HG02642 (cell line): Measurements from ENCODE around the gene TAT.

Source experiments
- ATAC-seq: cut with Tn5 transposase; IDR thresholded peaks from one replicate; pipeline ENCODE4 v1.9.1; 2021; ENCODE audit warnings: mild to moderate bottlenecking; ENCODE audit not compliant: unreplicated experiment, poor library complexity

The TAT gene

GRCh38 chr16:71552698-71553503 is 24.0 kb downstream of the TAT start:
- ATAC-seq, result no peak

GRCh38 chr16:71547168-71547567 is 29.7 kb downstream of the TAT start:
- ATAC-seq, result no peak

- ATAC-seq, result peak; percentile 65
These were observed 34.5 kb downstream of the TAT start for GRCh38 chr16:71542377-71542776.

GRCh38 chr16:71537643-71538042 is 39.2 kb downstream of the TAT start:
- peak; percentile 77 for ATAC-seq

DNA sequence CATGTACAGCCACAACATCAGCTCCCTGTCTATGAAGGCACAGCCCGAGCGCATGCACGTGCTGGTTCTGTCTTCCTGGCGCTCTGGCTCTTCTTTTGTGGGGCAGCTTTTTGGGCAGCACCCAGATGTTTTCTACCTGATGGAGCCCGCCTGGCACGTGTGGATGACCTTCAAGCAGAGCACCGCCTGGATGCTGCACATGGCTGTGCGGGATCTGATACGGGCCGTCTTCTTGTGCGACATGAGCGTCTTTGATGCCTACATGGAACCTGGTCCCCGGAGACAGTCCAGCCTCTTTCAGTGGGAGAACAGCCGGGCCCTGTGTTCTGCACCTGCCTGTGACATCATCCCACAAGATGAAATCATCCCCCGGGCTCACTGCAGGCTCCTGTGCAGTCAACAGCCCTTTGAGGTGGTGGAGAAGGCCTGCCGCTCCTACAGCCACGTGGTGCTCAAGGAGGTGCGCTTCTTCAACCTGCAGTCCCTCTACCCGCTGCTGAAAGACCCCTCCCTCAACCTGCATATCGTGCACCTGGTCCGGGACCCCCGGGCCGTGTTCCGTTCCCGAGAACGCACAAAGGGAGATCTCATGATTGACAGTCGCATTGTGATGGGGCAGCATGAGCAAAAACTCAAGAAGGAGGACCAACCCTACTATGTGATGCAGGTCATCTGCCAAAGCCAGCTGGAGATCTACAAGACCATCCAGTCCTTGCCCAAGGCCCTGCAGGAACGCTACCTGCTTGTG is 40.0 kb downstream of the TAT start:
- no peak for ATAC-seq

DNA sequence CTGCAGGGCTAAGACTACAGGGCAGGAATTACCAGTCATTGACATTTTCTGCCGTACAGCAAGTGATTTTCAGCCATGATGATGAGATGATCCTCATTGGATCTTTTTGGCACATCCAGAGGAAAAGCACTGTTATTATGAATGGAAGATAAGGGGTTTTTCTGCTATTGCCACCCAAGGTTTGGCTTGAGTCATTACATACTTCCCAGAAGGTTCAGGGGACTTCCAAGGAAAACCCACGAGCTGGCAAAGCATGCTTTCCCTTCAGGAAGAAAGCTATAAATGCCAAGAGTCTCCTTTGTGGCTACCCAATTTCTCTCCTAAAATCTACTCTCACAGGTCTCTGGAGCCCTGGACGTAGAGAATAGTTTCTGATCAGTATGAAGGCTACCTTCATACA is 44.5 kb downstream of the TAT start:
- ATAC-seq, result no peak

DNA sequence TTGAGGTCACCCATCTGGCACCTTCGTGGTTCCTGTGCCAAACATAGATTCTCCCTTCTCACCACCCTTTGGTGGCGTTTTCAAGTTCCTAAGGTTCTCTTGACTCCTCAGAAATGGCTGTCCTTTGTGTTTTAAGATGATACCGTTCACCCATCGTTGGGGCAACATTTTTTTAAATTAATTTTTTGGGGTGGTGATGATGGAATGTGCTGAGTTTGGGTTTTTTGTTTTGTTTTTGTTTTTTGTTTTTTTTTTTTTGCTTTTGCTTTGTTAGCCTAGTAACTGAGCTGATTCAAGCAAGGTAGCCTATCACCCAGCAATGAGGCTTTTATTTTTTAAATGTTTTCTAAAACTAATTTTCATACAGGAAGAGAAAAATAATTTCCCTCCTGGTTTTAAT is 48.0 kb downstream of the TAT start:
- no peak for ATAC-seq

DNA sequence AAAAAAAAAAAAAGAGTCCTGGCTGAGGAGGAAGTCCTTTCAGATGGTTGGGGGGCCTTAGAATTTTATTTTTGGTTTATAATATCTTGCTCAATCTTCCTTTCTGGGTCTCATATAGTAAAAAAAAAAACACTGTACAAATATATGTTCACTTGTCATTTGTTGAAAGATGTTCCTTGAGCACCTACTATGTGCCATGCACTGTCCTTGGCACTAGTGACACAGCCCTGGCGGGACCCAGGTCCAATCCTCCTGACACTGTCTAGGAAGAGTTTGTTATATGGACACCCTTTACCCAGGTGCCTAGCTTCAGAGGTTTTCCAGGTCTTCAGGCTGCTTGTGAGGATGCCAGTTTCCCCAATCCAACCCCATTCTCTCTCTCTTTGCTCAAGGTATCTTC is 48.6 kb downstream of the TAT start:
- no peak for ATAC-seq

GRCh38 chr16:71526111-71526631 is 50.7 kb downstream of the TAT start, which contains the start of gene CHST4:
Gene CHST4, plus strand, starts transcription at chr16:71526426. Its CDS starts 10,252 bp downstream, at chr16:71536678.
- no peak for ATAC-seq

DNA sequence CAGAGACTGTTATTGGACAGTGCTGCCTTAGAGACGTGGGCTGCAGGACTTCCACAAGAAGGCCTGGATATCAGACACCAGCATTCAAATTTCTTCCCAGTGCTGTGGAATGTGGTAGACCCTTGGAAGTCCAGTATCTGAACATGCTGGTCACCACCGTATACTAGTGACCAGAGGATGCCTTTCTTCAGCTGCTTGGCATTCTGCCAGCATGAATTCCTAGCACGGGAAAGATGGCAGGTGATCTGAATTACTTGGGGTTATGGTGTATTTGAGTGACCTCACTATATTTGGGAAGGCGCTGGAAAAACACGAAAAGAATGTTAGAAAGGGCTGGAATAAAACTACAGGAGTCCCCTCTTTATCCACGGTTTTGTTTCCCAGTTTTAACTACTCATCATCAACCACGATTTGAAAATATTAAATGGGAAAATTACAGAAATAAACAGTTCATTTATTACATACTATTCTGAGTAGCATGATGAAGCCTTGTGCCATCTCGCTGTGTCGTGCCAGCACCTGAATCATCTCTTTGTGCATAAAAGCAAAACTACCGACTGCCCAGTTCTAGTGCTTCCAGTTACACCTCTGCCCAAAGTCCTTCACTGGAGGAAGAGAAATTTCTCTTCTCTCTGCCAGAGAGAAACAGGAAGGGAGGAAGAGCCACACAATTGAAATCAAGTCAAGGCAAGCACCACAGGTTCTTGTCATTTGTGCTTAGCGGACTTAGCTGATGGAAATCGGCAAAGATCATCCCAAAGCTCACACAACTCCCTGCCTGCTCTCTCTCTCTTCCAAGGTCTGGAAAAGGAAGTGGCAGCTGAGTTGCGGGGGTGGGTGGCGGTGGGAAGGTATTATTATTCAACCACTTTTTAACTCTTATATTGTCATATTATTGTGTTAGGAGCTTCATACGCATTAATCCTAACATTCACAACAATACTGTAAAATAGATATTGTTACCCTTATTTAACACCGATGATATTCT is 52.0 kb downstream of the TAT start:
- ATAC-seq, result no peak

GRCh38 chr16:71520550-71520949 is 56.3 kb downstream of the TAT start:
- ATAC-seq, result no peak
